Spinal cord (tissue), 10 donors: Measurements from ENCODE around the gene CLDN7. TPM values are rescaled to one million over a fixed set of nuclear protein-coding genes. Genes with fewer than 3 reads are reported as not detected.

Source experiments
- DNase-seq, 6 donors: peaks; one replicate each; pipeline versions ENCODE4 v3.0.0 to v3.0.0-alpha.2; 2013 to 2015; ENCODE audit warnings: low spot score in 6 of 6, low read depth in 4 of 6
- H3K27ac ChIP-seq: one replicate; pipeline ENCODE4 v1.5.1; 2013; ENCODE audit warnings: low read depth, low read length, control low read depth
- H3K27me3 ChIP-seq: one replicate; pipeline ENCODE4 v1.6.1; 2013; ENCODE audit warnings: low read length; ENCODE audit not compliant: control insufficient read depth, insufficient read depth
- H3K36me3 ChIP-seq: one replicate; pipeline ENCODE4 v1.6.1; 2013; ENCODE audit warnings: low read length; ENCODE audit not compliant: control insufficient read depth, insufficient read depth
- H3K4me1 ChIP-seq: one replicate; pipeline ENCODE4 v1.6.1; 2013; ENCODE audit warnings: low read length; ENCODE audit not compliant: control insufficient read depth, insufficient read depth
- H3K4me3 ChIP-seq: one replicate; pipeline ENCODE4 v1.5.1; 2013; ENCODE audit warnings: low read depth, low read length, control low read depth
- H3K9me3 ChIP-seq: one replicate; pipeline ENCODE4 v1.6.1; 2013; ENCODE audit warnings: low read length; ENCODE audit not compliant: control insufficient read depth, insufficient read depth
- WGBS: methylation state at CpG from one replicate; pipeline ENCODE4 v1.1.5; 2013; ENCODE audit warnings: missing lambda C conversion rate; ENCODE audit not compliant: insufficient coverage; 5-methylcytosine and 5-hydroxymethylcytosine counted together
- polyA plus RNA-seq, 2 donors: library from polyadenylated mRNA; unstranded; fragments of 120-200 nt; gene quantifications; one replicate each; pipeline ENCODE4 v1.2.1, GENCODE V29; 2013; ENCODE audit not compliant: insufficient read length in 2 of 2
- total RNA-seq, 2 donors: library from RNA; depleted of rRNA in 1 of 2; stranded (reverse); fragments of 120-200 nt in 1 of 2; fragments of >200 nt in 1 of 2; gene quantifications; one replicate each; pipeline versions ENCODE4 v1.2.3 to v1.2.4, GENCODE V29; 2013 to 2014
- donor health status: healthy.

The CLDN7 gene
- total and polyA plus RNA-seq, 4 donors: 0.79 to 2.3 (median 1.3) TPM

GRCh38 chr17:7238420-7239090 is 23.7 kb downstream of the CLDN7 start:
- 0% methylated on average over 25 of the region's 39 CpGs for WGBS
- peaks cover 38% of the 10 kb centered on the region for H3K36me3 ChIP-seq
- DNase-seq: no peak

GRCh38 chr17:7237761-7238419 is 24.4 kb downstream of the CLDN7 start:
- Histone ChIP-seq H3K27me3 (no peaks in the 10 kb centered on the region), H3K4me1 (peaks cover 45% of the 10 kb centered on the region), H3K4me3 (peak overlapping the region; percentile 99), H3K27ac (peak overlapping the region; percentile 67), H3K36me3 (peaks cover 35% of the 10 kb centered on the region), H3K9me3 (no peaks in the 10 kb centered on the region)
- peak in 2 of 6 donors; percentile 76 to 84 for DNase-seq
- WGBS: under 1% methylated on average over 56 of the region's 73 CpGs

More at GRCh38 chr17:7238420-7239090, 23.7 kb downstream of the CLDN7 start:
- peak overlapping the region; percentile 99 for H3K4me3 ChIP-seq
- no peaks in the 10 kb centered on the region for H3K9me3 ChIP-seq
- peaks cover 43% of the 10 kb centered on the region for H3K4me1 ChIP-seq
- peak overlapping the region; percentile 91 for H3K27ac ChIP-seq
- H3K27me3 ChIP-seq: no peaks in the 10 kb centered on the region

GRCh38 chr17:7237266-7237760 is 25.0 kb downstream of the CLDN7 start:
- 0% methylated on average over 2 of the region's 6 CpGs for WGBS
- no peaks in the 10 kb centered on the region for H3K9me3 ChIP-seq

GRCh38 chr17:7236808-7237207 is 25.5 kb downstream of the CLDN7 start:
- Histone ChIP-seq H3K4me3 (peak overlapping the region; percentile 99), H3K4me1 (peaks cover 51% of the 10 kb centered on the region), H3K27ac (no peak overlapping the region)

More at GRCh38 chr17:7237266-7237760, 25.0 kb downstream of the CLDN7 start:
- Histone ChIP-seq H3K36me3 (peaks cover 37% of the 10 kb centered on the region), H3K27me3 (no peaks in the 10 kb centered on the region), H3K27ac (peak overlapping the region; percentile 58), H3K4me1 (peaks cover 50% of the 10 kb centered on the region), H3K4me3 (peak overlapping the region; percentile 99)
- DNase-seq: no peak

GRCh38 chr17:7235693-7236665 is 26.3 kb downstream of the CLDN7 start:
- no peaks in the 10 kb centered on the region for H3K27me3 ChIP-seq
- DNase-seq: no peak
- peaks cover 51% of the 10 kb centered on the region for H3K4me1 ChIP-seq
- H3K27ac ChIP-seq: no peak overlapping the region
- H3K9me3 ChIP-seq: no peaks in the 10 kb centered on the region
- H3K4me3 ChIP-seq: no peak overlapping the region
- WGBS: 91% methylated on average over 21 of the region's 22 CpGs
- peaks cover 40% of the 10 kb centered on the region for H3K36me3 ChIP-seq

More at GRCh38 chr17:7236808-7237207, 25.5 kb downstream of the CLDN7 start:
- Histone ChIP-seq H3K9me3 (no peaks in the 10 kb centered on the region), H3K36me3 (peaks cover 38% of the 10 kb centered on the region), H3K27me3 (no peaks in the 10 kb centered on the region)
- DNase-seq: no peak
- 88% methylated on average over 6 of the region's 6 CpGs for WGBS

GRCh38 chr17:7234083-7234951 is 28.0 kb downstream of the CLDN7 start, which contains the start of gene DVL2:
TSS of gene DVL2 (minus strand) at chr17:7234517. CDS start at chr17:7234262, 255 bp downstream.
- peaks cover 45% of the 10 kb centered on the region for H3K4me1 ChIP-seq

GRCh38 chr17:7233701-7234082 is 28.6 kb downstream of the CLDN7 start:
- peaks cover 45% of the 10 kb centered on the region for H3K4me1 ChIP-seq
- H3K27ac ChIP-seq: peak overlapping the region; percentile 93
- peaks cover 54% of the 10 kb centered on the region for H3K36me3 ChIP-seq
- no peaks in the 10 kb centered on the region for H3K27me3 ChIP-seq
- peak in 1 of 6 donors; percentile 2 for DNase-seq
- H3K9me3 ChIP-seq: no peaks in the 10 kb centered on the region
- peak overlapping the region; percentile 86 for H3K4me3 ChIP-seq
- 0% methylated on average over 9 of the region's 9 CpGs for WGBS

More at GRCh38 chr17:7234083-7234951, 28.0 kb downstream of the CLDN7 start, which contains the start of gene DVL2:
- Histone ChIP-seq H3K36me3 (peaks cover 48% of the 10 kb centered on the region), H3K9me3 (no peaks in the 10 kb centered on the region), H3K27ac (peak within 1 kb of the TSS; percentile 93), H3K27me3 (no peaks in the 10 kb centered on the region), H3K4me3 (peak within 1 kb of the TSS; percentile 86)
- under 1% methylated on average over 65 of the region's 72 CpGs for WGBS
- DNase-seq: peak in 5 of 6 donors; percentile 89 to 99 (median 93)

GRCh38 chr17:7232114-7232513 is 30.2 kb downstream of the CLDN7 start:
- 80% methylated on average over 5 of the region's 5 CpGs for WGBS
- Histone ChIP-seq H3K4me3 (no peak overlapping the region), H3K4me1 (peaks cover 41% of the 10 kb centered on the region), H3K27ac (no peak overlapping the region), H3K36me3 (peaks cover 70% of the 10 kb centered on the region), H3K9me3 (no peaks in the 10 kb centered on the region), H3K27me3 (no peaks in the 10 kb centered on the region)
- no peak for DNase-seq
